Neural cell (in vitro differentiated cells): ENCODE measurements around the gene LONRF2. TPM values are rescaled to one million over a fixed set of nuclear protein-coding genes. Genes with fewer than 3 reads are reported as not detected.

Experiments used
- H2AFZ ChIP-seq: fragments of 200-600, 300-800 bp; sonication (generic), shearing (Covaris generic); 2 replicates; pipeline ENCODE4 v1.6.0; 2014; ENCODE audit warnings: low read depth, mild to moderate bottlenecking, antibody characterized with exemption, low read length, moderate library complexity
- H3F3A ChIP-seq: fragments of 200-600 bp; shearing (Covaris generic); 2 replicates; pipeline ENCODE4 v1.6.1; 2016; ENCODE audit warnings: mild to moderate bottlenecking, moderate library complexity, mixed read lengths, antibody characterized with exemption, low read length; ENCODE audit not compliant: insufficient read depth, poor library complexity, severe bottlenecking
- H3K27ac ChIP-seq: fragments of 200-600, 300-800 bp; sonication (generic), shearing (Covaris generic); 2 replicates; pipeline ENCODE4 v1.5.1; 2014; ENCODE audit warnings: mild to moderate bottlenecking, low read length, moderate library complexity
- H3K27me3 ChIP-seq: fragments of 300-800, 200-600 bp; sonication (generic), shearing (Covaris generic); 2 replicates; pipeline ENCODE4 v1.6.0; 2014; ENCODE audit warnings: mild to moderate bottlenecking, low read depth, low read length, moderate library complexity; ENCODE audit not compliant: insufficient read depth
- H3K36me3 ChIP-seq: fragments of 300-800, 200-600 bp; sonication (generic), shearing (Covaris generic); 2 replicates; pipeline ENCODE4 v1.5.1; 2014; ENCODE audit warnings: mild to moderate bottlenecking, antibody characterized with exemption, low read length, moderate library complexity; ENCODE audit not compliant: insufficient read depth
- H3K4me2 ChIP-seq: fragments of 300-800, 200-600 bp; sonication (generic), shearing (Covaris generic); 2 replicates; pipeline ENCODE4 v1.6.0; 2014; ENCODE audit warnings: mild to moderate bottlenecking, low read length
- H3K4me3 ChIP-seq: fragments of 300-800, 200-600 bp; sonication (generic), shearing (Covaris generic); 2 replicates; pipeline ENCODE4 v1.5.1; 2014; ENCODE audit warnings: mild to moderate bottlenecking, low read length, moderate library complexity
- H3K79me2 ChIP-seq: fragments of 200-600 bp; shearing (Covaris generic); replicated peaks from 2 replicates; pipeline ENCODE4 v1.6.0; 2014; ENCODE audit warnings: mild to moderate bottlenecking, low read length, moderate library complexity; ENCODE audit not compliant: insufficient read depth
- H3K9ac ChIP-seq: fragments of 300-800, 200-600 bp; sonication (generic), shearing (Covaris generic); 2 replicates; pipeline ENCODE4 v1.6.1; 2016; ENCODE audit warnings: mild to moderate bottlenecking, low read length, mixed read lengths
- H3K9me2 ChIP-seq: fragments of 200-600 bp; shearing (Covaris generic); 2 replicates; pipeline ENCODE4 v1.6.1; 2016; ENCODE audit warnings: mild to moderate bottlenecking, low read length, mixed read lengths; ENCODE audit not compliant: insufficient read depth
- H3K9me3 ChIP-seq: fragments of 200-600, 300-800 bp; sonication (generic), shearing (Covaris generic); 2 replicates; pipeline ENCODE4 v1.6.1; 2016; ENCODE audit warnings: mild to moderate bottlenecking, mixed run types, low read length, moderate library complexity, mixed read lengths
- H4K20me1 ChIP-seq: fragments of 200-600 bp; shearing (Covaris generic); 2 replicates; pipeline ENCODE4 v1.6.1; 2016; ENCODE audit warnings: mild to moderate bottlenecking, mixed run types; ENCODE audit not compliant: insufficient read depth
- EP300 ChIP-seq: fragments of 450-650 bp; conservative IDR thresholded peaks from 2 replicates; pipeline ENCODE4 v1.6.1; 2014; ENCODE audit warnings: antibody characterized with exemption, mild to moderate bottlenecking, moderate library complexity; ENCODE audit not compliant: poor library complexity, severe bottlenecking
- MXI1 ChIP-seq: fragments of 450-650 bp; conservative IDR thresholded peaks from 2 replicates; pipeline ENCODE4 v1.6.1; 2014; ENCODE audit warnings: antibody characterized with exemption, mild to moderate bottlenecking; ENCODE audit not compliant: poor library complexity, severe bottlenecking
- POLR2AphosphoS5 ChIP-seq: IDR thresholded peaks from 2 replicates; pipeline ENCODE4 v1.6.1; 2012
- RAD21 ChIP-seq: fragments of 450-650 bp; conservative IDR thresholded peaks from 2 replicates; pipeline ENCODE4 v1.6.1; 2014; ENCODE audit warnings: antibody characterized with exemption, mild to moderate bottlenecking, moderate library complexity
- SMC3 ChIP-seq: fragments of 450-650 bp; conservative IDR thresholded peaks from 2 replicates; pipeline ENCODE4 v1.6.1; 2014; ENCODE audit warnings: antibody characterized with exemption, mild to moderate bottlenecking, moderate library complexity; ENCODE audit not compliant: poor library complexity
- TAF1 ChIP-seq: IDR thresholded peaks from 2 replicates; pipeline ENCODE4 v1.6.1; 2012; ENCODE audit warnings: low read depth
- polyA plus RNA-seq: library from polyadenylated mRNA; depleted of rRNA; stranded (reverse); fragments of >200 nt; gene quantifications from 2 replicates; pipeline ENCODE4 v1.2.3, GENCODE V29; 2014
- TF ChIP-seq, protein P1 (sequence below): IDR thresholded peaks from 2 replicates; pipeline ENCODE4 v1.6.1; 2012; ENCODE audit warnings: borderline replicate concordance
- TF ChIP-seq, protein P2 (sequence below): fragments of 450-650 bp; IDR thresholded peaks from 2 replicates; pipeline ENCODE4 v1.5.1; 2014; ENCODE audit warnings: antibody characterized with exemption, mild to moderate bottlenecking, moderate library complexity; ENCODE audit not compliant: poor library complexity, severe bottlenecking

LONRF2 gene
- polyA plus RNA-seq, 1 donor from 2014 or later, result 20.7 TPM

DNA sequence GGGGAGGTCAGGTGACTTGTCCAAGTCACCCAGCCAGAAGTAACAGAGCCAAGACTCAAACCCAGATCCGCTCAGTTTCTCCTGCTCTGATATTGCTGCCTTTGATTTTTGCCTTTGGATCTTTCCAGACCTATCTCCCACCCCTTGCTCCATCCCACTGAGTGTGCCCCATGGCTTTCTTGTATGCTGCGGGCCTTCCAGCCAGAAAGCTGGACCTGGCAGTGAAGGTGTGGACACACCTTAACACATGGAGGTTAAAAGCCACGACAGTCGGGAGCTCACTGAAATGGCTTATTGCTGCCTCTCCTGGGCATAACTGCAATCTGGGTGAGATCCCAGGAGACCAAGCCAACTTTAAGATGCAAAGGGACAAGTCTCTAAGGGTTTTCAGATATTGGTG, 86.7 kb downstream of the LONRF2 start:
- Histone ChIP-seq H3F3A (no peaks in the 10 kb centered on the region), H3K79me2 (no peaks in the 10 kb centered on the region), H3K9me3 (no peaks in the 10 kb centered on the region), H4K20me1 (no peaks in the 10 kb centered on the region), H3K9ac (no peak overlapping the region), H3K4me2 (no peak overlapping the region), H3K27ac (no peak overlapping the region), H2AFZ (no peak overlapping the region), H3K27me3 (no peaks in the 10 kb centered on the region), H3K9me2 (no peaks in the 10 kb centered on the region), H3K36me3 (no peaks in the 10 kb centered on the region), H3K4me3 (no peak overlapping the region)
- TF ChIP-seq MXI1, result no peak
- TF ChIP-seq, protein P1, sequence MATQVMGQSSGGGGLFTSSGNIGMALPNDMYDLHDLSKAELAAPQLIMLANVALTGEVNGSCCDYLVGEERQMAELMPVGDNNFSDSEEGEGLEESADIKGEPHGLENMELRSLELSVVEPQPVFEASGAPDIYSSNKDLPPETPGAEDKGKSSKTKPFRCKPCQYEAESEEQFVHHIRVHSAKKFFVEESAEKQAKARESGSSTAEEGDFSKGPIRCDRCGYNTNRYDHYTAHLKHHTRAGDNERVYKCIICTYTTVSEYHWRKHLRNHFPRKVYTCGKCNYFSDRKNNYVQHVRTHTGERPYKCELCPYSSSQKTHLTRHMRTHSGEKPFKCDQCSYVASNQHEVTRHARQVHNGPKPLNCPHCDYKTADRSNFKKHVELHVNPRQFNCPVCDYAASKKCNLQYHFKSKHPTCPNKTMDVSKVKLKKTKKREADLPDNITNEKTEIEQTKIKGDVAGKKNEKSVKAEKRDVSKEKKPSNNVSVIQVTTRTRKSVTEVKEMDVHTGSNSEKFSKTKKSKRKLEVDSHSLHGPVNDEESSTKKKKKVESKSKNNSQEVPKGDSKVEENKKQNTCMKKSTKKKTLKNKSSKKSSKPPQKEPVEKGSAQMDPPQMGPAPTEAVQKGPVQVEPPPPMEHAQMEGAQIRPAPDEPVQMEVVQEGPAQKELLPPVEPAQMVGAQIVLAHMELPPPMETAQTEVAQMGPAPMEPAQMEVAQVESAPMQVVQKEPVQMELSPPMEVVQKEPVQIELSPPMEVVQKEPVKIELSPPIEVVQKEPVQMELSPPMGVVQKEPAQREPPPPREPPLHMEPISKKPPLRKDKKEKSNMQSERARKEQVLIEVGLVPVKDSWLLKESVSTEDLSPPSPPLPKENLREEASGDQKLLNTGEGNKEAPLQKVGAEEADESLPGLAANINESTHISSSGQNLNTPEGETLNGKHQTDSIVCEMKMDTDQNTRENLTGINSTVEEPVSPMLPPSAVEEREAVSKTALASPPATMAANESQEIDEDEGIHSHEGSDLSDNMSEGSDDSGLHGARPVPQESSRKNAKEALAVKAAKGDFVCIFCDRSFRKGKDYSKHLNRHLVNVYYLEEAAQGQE, result no peak
- TF ChIP-seq POLR2AphosphoS5, result no peak
- TF ChIP-seq, protein P2, sequence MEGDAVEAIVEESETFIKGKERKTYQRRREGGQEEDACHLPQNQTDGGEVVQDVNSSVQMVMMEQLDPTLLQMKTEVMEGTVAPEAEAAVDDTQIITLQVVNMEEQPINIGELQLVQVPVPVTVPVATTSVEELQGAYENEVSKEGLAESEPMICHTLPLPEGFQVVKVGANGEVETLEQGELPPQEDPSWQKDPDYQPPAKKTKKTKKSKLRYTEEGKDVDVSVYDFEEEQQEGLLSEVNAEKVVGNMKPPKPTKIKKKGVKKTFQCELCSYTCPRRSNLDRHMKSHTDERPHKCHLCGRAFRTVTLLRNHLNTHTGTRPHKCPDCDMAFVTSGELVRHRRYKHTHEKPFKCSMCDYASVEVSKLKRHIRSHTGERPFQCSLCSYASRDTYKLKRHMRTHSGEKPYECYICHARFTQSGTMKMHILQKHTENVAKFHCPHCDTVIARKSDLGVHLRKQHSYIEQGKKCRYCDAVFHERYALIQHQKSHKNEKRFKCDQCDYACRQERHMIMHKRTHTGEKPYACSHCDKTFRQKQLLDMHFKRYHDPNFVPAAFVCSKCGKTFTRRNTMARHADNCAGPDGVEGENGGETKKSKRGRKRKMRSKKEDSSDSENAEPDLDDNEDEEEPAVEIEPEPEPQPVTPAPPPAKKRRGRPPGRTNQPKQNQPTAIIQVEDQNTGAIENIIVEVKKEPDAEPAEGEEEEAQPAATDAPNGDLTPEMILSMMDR, result no peak
- TF ChIP-seq SMC3, result no peak

DNA sequence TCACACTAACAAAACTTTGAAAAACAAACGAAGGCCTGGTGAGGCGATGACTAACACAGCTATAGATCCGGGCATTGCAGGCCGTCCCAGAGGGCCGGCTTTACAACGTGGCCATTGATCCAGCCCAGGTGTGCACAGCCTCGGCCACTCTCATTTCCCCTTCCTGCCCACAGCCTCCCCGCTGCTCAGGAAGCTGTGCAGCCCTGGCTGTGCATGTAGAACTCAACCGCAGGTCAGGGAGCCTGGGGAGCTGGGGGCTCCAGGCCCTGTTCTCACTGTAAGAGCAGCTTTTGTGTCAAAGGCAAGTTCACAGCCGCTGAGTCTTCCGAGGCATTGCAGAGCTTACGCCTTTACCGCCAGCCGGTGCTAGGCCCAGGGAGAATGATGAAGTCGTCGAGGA, 87.2 kb downstream of the LONRF2 start:
- no peaks in the 10 kb centered on the region for H3K9me3 ChIP-seq
- H3K79me2 ChIP-seq, result no peaks in the 10 kb centered on the region
- no peak overlapping the region for H3K4me3 ChIP-seq
- H3K9ac ChIP-seq, result no peak overlapping the region
- TF ChIP-seq, protein P1, result no peak
- H3K9me2 ChIP-seq, result no peaks in the 10 kb centered on the region
- H3K27me3 ChIP-seq, result no peaks in the 10 kb centered on the region
- no peak overlapping the region for H3K4me2 ChIP-seq
- no peaks in the 10 kb centered on the region for H3K36me3 ChIP-seq
- H3F3A ChIP-seq, result no peaks in the 10 kb centered on the region
- H3K27ac ChIP-seq, result no peak overlapping the region
- no peaks in the 10 kb centered on the region for H4K20me1 ChIP-seq
- no peak overlapping the region for H2AFZ ChIP-seq

DNA sequence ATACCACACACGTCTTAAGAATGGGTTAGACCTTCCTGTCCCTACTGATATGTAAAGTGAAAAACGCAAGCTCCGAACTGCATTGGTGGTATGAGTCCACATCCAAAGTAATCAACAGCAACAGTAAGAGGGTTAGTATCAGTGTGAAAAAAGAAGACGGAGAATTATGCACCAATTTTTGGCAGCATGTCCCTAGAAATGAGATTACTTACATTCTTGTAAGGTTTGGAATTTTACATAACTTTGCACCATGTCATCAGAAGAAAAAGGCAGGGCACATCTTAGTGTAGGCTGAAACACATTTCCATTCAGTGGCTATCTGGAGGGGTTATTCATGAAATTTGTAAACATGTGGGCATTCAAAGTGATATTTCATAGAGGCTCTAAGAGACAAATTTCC, 88.2 kb downstream of the LONRF2 start:
- Histone ChIP-seq H3K9me3 (no peaks in the 10 kb centered on the region), H2AFZ (no peak overlapping the region), H3K4me2 (no peak overlapping the region), H3K27ac (no peak overlapping the region), H3K27me3 (no peaks in the 10 kb centered on the region), H3K9ac (no peak overlapping the region), H3K36me3 (no peaks in the 10 kb centered on the region), H3K79me2 (no peaks in the 10 kb centered on the region), H3F3A (no peaks in the 10 kb centered on the region), H3K4me3 (no peak overlapping the region), H3K9me2 (no peaks in the 10 kb centered on the region), H4K20me1 (no peaks in the 10 kb centered on the region)
- TF ChIP-seq RAD21 (no peak), EP300 (no peak), MXI1 (no peak), SMC3 (no peak), TAF1 (no peak)
- TF ChIP-seq, protein P2, result no peak
- TF ChIP-seq, protein P1, result no peak
